B cell (primary cell): Measurements from ENCODE around the gene FRZB. TPM values are rescaled to one million over a fixed set of nuclear protein-coding genes. Genes with fewer than 3 reads are reported as not detected.

Experiments
- ATAC-seq: fragments of 200-7000 bp; cut with Tn5 transposase; one replicate; pipeline ENCODE4 v1.10.0; 2021; ENCODE audit warnings: low read depth, mild to moderate bottlenecking, moderate number of reproducible peaks, moderate library complexity
- CTCF ChIA-PET: fragments of 350-600 bp; sonication (Branson Sonifier 250); formaldehyde crosslinking; loops from one replicate; lab custom pipeline; 2021; ENCODE audit warnings: antibody characterized with exemption, inconsistent platforms; lab: Charles Lee
- POLR2A ChIA-PET: fragments of 350-600 bp; sonication (Branson Sonifier 250); formaldehyde crosslinking; loops from one replicate; lab custom pipeline; 2021; ENCODE audit warnings: antibody characterized with exemption; lab: Charles Lee
- DNase-seq: peaks from one replicate; pipeline ENCODE4 v3.0.0; 2013
- H2AFZ ChIP-seq: 2 replicates; pipeline ENCODE4 v1.6.1; 2012; ENCODE audit warnings: mild to moderate bottlenecking, low read depth, low read length; ENCODE audit not compliant: insufficient read depth, poor library complexity, severe bottlenecking
- H3K27ac ChIP-seq, 2 donors: 1 replicate in 1 of 2; 2 replicates in 1 of 2; pipeline ENCODE4 v1.5.1; 2012 to 2013; ENCODE audit warnings: low read length in 2 of 2, mild to moderate bottlenecking in 2 of 2, moderate library complexity in 1 of 2
- H3K27me3 ChIP-seq, 4 experiments: fragments of 200-600 bp in 1 of 4; sonication (generic) in 1 of 4; replicated peaks in 1 of 4; 1 replicate in 2 of 4; 2 replicates in 2 of 4; pipeline versions ENCODE4 v1.6.1 to v1.7.0; 2013 to 2016; ENCODE audit warnings: low read length in 3 of 4, mild to moderate bottlenecking in 2 of 4, mixed read lengths in 1 of 4, moderate library complexity in 1 of 4; ENCODE audit not compliant: insufficient read depth in 4 of 4, control insufficient read depth in 3 of 4; ENCODE audit errors: control extremely low read depth in 1 of 4
- H3K36me3 ChIP-seq, 2 experiments: replicated peaks in 1 of 2; 1 replicate in 1 of 2; 2 replicates in 1 of 2; pipeline versions ENCODE4 v1.6.1 to v1.7.1; 2013; ENCODE audit warnings: low read length in 1 of 2; ENCODE audit not compliant: insufficient read depth in 2 of 2, control insufficient read depth in 1 of 2; ENCODE audit errors: control extremely low read depth in 1 of 2, extremely low read depth in 1 of 2
- H3K4me1 ChIP-seq, 2 donors: fragments of 200-600 bp in 1 of 2; sonication (generic) in 1 of 2; 1 replicate in 1 of 2; 2 replicates in 1 of 2; pipeline versions ENCODE4 v1.5.1 to v1.6.1; 2013 to 2017; ENCODE audit warnings: low read length in 2 of 2; ENCODE audit not compliant: control insufficient read depth in 2 of 2, insufficient read depth in 2 of 2
- H3K4me2 ChIP-seq: replicated peaks from 2 replicates; pipeline ENCODE3; 2012; ENCODE audit warnings: mild to moderate bottlenecking, low read depth, low read length; ENCODE audit not compliant: poor library complexity, severe bottlenecking
- H3K4me3 ChIP-seq, 5 experiments: fragments of 200-600 bp in 1 of 5; sonication (generic) in 1 of 5; 1 replicate in 3 of 5; 2 replicates in 2 of 5; pipeline versions ENCODE4 v1.5.1 to v1.7.0; 2011 to 2016; ENCODE audit warnings: low read length in 4 of 5, mild to moderate bottlenecking in 4 of 5, low read depth in 2 of 5, control low read depth in 1 of 5, moderate library complexity in 1 of 5; ENCODE audit not compliant: insufficient read depth in 1 of 5; ENCODE audit errors: control extremely low read depth in 1 of 5, extremely low read depth in 1 of 5
- H3K79me2 ChIP-seq: fragments of 200-600 bp; sonication (generic); one replicate; pipeline ENCODE4 v1.6.0; 2016; ENCODE audit warnings: low read length; ENCODE audit not compliant: control insufficient read depth, insufficient read depth
- H3K9ac ChIP-seq: fragments of 200-600 bp; sonication (generic); 2 replicates; pipeline ENCODE4 v1.6.1; 2017; ENCODE audit warnings: mild to moderate bottlenecking, low read length, moderate library complexity
- H3K9me3 ChIP-seq, 3 donors: one replicate each; pipeline versions ENCODE4 v1.6.1 to v1.7.1; 2013; ENCODE audit warnings: low read length in 2 of 3; ENCODE audit not compliant: control insufficient read depth in 2 of 3, insufficient read depth in 1 of 3; ENCODE audit errors: control extremely low read depth in 1 of 3
- H4K20me1 ChIP-seq: 2 replicates; pipeline ENCODE4 v1.6.0; 2012; ENCODE audit warnings: mild to moderate bottlenecking, low read length; ENCODE audit not compliant: insufficient read depth, control insufficient read depth, poor library complexity, severe bottlenecking
- H3K27ac Mint-ChIP-seq: one replicate; pipeline ENCODE4 v1.8.0; 2021; ENCODE audit warnings: mixed read lengths
- H3K27me3 Mint-ChIP-seq: one replicate; pipeline ENCODE4 v1.8.0; 2021; ENCODE audit warnings: mixed read lengths
- H3K4me1 Mint-ChIP-seq: one replicate; pipeline ENCODE4 v1.8.0; 2021; ENCODE audit warnings: mixed read lengths
- H3K4me3 Mint-ChIP-seq: one replicate; pipeline ENCODE4 v1.8.0; 2021; ENCODE audit warnings: mixed read lengths
- H3K9me3 Mint-ChIP-seq: one replicate; pipeline ENCODE4 v1.8.0; 2022; ENCODE audit warnings: mixed read lengths; ENCODE audit not compliant: insufficient read depth
- EZH2 ChIP-seq: IDR thresholded peaks from 2 replicates; pipeline ENCODE4 v1.6.1; 2012; ENCODE audit warnings: borderline replicate concordance, low read depth, mild to moderate bottlenecking, moderate library complexity, low read length; ENCODE audit not compliant: insufficient read depth, poor library complexity, severe bottlenecking
- whole genome bisulfite sequencing: methylation state at CpG from one replicate; pipeline ENCODE4 v1.1.5; 2013; ENCODE audit warnings: missing lambda C conversion rate; ENCODE audit not compliant: insufficient coverage; 5-methylcytosine and 5-hydroxymethylcytosine counted together
- intact Hi-C: fragments of 100-400 bp; cut with micrococcal nuclease; formaldehyde crosslinking; loops from one replicate; pipeline ENCODE4 v1.10.0; 2022
- polyA plus RNA-seq: library from polyadenylated mRNA; depleted of rRNA; stranded (reverse); fragments of >200 nt; gene quantifications from 2 replicates; pipeline ENCODE4 v1.2.3, GENCODE V29; 2012
- total RNA-seq, 2 donors: library from RNA; stranded (reverse); fragments of 120-200 nt in 1 of 2; gene quantifications; 1 replicate in 1 of 2; 2 replicates in 1 of 2; pipeline versions ENCODE4 v1.2.3 to v1.2.4, GENCODE V29; 2013 to 2022
- TF ChIP-seq, protein P1 (sequence below): fragments of 200-600 bp; IDR thresholded peaks from one replicate; pipeline ENCODE4 v1.8.0; 2022; ENCODE audit warnings: antibody characterized with exemption, mild to moderate bottlenecking

The FRZB gene
- total and polyA plus RNA-seq, 2 donors (not counting 1 experiment from before 2014, with no cell fraction given) = 0.27 TPM; not detected in 1

DNA sequence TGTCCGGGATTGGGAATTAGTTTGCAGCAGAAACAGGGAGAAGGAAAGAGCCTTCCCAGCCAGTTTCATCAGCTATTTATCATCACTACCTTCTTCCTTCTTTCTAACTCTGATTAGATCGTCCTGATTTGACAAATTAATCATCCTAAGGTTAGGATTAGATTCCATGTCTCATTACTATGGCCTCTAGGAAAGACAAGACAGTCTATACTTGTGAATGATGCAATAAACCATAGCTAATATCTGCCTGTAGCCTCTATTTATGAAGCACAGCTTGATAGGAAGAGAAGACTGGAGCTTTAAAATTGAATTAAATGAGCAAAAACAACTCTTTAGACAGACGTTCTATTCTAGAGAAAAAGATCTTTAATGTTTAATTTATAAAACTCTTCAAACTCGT, 25.2 kb upstream of the FRZB start:
- CTCF ChIA-PET = no interaction called here
- ATAC-seq (no peak), DNase-seq (no peak)
- TF ChIP-seq EZH2 = no peak
- TF ChIP-seq, protein P1, sequence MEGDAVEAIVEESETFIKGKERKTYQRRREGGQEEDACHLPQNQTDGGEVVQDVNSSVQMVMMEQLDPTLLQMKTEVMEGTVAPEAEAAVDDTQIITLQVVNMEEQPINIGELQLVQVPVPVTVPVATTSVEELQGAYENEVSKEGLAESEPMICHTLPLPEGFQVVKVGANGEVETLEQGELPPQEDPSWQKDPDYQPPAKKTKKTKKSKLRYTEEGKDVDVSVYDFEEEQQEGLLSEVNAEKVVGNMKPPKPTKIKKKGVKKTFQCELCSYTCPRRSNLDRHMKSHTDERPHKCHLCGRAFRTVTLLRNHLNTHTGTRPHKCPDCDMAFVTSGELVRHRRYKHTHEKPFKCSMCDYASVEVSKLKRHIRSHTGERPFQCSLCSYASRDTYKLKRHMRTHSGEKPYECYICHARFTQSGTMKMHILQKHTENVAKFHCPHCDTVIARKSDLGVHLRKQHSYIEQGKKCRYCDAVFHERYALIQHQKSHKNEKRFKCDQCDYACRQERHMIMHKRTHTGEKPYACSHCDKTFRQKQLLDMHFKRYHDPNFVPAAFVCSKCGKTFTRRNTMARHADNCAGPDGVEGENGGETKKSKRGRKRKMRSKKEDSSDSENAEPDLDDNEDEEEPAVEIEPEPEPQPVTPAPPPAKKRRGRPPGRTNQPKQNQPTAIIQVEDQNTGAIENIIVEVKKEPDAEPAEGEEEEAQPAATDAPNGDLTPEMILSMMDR = no peak
- intact Hi-C loops = no loop called here
- H3K4me3 ChIP-seq = no peak overlapping the region
- peaks cover 0 to 6% (median 0%) of the 10 kb centered on the region in 3 donors for H3K9me3 ChIP-seq
- H3K27ac Mint-ChIP-seq = no peak overlapping the region
- no peak overlapping the region for H3K27ac ChIP-seq
- H3K27me3 ChIP-seq = no peaks in the 10 kb centered on the region
- H3K79me2 ChIP-seq = no peaks in the 10 kb centered on the region
- H3K4me1 ChIP-seq = no peaks in the 10 kb centered on the region
- H3K9ac ChIP-seq = no peak overlapping the region
- no peak overlapping the region for H3K4me3 Mint-ChIP-seq
- no peaks in the 10 kb centered on the region for H3K27me3 Mint-ChIP-seq
- no peak overlapping the region for H2AFZ ChIP-seq
- POLR2A ChIA-PET = no interaction called here
- H3K4me1 Mint-ChIP-seq = no peaks in the 10 kb centered on the region
- WGBS = no CpG with 5 or more reads among the region's 4 CpGs
- H3K9me3 Mint-ChIP-seq = no peaks in the 10 kb centered on the region
- H3K36me3 ChIP-seq = no peaks in the 10 kb centered on the region
- H3K4me2 ChIP-seq = no peak overlapping the region
- no peaks in the 10 kb centered on the region for H4K20me1 ChIP-seq

DNA sequence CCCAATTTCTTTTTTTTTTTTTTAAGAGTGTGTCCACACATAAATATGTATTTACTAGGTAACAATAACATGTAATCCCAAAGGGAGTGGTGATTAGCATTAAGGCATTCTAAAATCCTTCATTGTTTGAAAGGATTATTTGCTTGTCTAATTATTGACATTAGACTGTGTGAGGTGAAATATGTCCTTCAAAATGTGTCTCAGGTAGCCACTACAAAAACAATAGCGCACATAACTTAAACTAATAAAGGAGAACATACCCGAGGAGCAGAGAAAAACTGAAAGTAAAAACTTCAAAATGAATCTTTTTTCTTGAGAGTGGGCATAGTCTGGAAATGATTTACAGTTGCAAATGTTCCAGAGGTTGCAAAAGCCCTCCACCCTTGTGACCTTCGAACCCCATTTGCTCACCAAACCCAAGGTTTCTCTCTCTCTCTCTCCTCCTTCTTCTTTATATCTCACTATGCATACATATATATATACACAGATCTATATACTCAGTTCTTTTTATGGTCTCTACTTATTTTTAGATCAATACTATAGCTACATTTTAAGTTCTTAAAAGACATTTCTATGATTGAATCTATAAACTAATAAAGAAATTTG, 24.4 kb upstream of the FRZB start:
- ATAC-seq (no peak), DNase-seq (no peak)
- no peak for TF ChIP-seq EZH2
- TF ChIP-seq, protein P1 = no peak
- H3K9me3 Mint-ChIP-seq = no peaks in the 10 kb centered on the region
- WGBS = no CpG with 5 or more reads among the region's 3 CpGs
- intact Hi-C loops = no loop called here
- no peak overlapping the region for H3K9ac ChIP-seq
- H3K4me2 ChIP-seq = no peak overlapping the region
- peaks cover 0 to 6% (median 0%) of the 10 kb centered on the region in 3 donors for H3K9me3 ChIP-seq
- H3K27ac Mint-ChIP-seq = no peak overlapping the region
- ChIA-PET POLR2A (no interaction called here), CTCF (no interaction called here)
- no peaks in the 10 kb centered on the region for H3K36me3 ChIP-seq
- no peak overlapping the region for H3K27ac ChIP-seq
- H3K4me1 ChIP-seq = no peaks in the 10 kb centered on the region
- no peaks in the 10 kb centered on the region for H3K27me3 ChIP-seq
- no peaks in the 10 kb centered on the region for H3K79me2 ChIP-seq
- no peak overlapping the region for H3K4me3 ChIP-seq
- H3K4me3 Mint-ChIP-seq = no peak overlapping the region
- H2AFZ ChIP-seq = no peak overlapping the region
- H3K4me1 Mint-ChIP-seq = no peaks in the 10 kb centered on the region
- H4K20me1 ChIP-seq = no peaks in the 10 kb centered on the region
- no peaks in the 10 kb centered on the region for H3K27me3 Mint-ChIP-seq
